ENCODE data around the gene ATP5MC2.
"Not testable (repeated sequence)": the region's sequence is repeated elsewhere in the genome, so short reads cannot be mapped to it uniquely, and the experiment has no call there.

The ATP5MC2 gene

GRCh38 chr12:53683494-53683893 lies 7.6 kb upstream of the ATP5MC2 start:
- TF ChIP-seq CTCF (conservative IDR thresholded peaks at IDR 0.05; ENCODE audit: control insufficient read depth, insufficient read depth, low read depth, low read length), result no peak
- no peak overlapping the region for H3K4me3 ChIP-seq (ENCODE audit: control insufficient read depth, low read depth, low read length)
- DNase-seq (ENCODE audit: low read depth), result no peak

- H3K4me3 ChIP-seq (ENCODE audit: control insufficient read depth, low read depth, low read length); DNase-seq (ENCODE audit: low read depth): not testable (repeated sequence)
These were observed 4.2 kb upstream of the ATP5MC2 start for GRCh38 chr12:53680061-53680460.

GRCh38 chr12:53677800-53678148 lies 1.9 kb upstream of the ATP5MC2 start:
- TF ChIP-seq CTCF (conservative IDR thresholded peaks at IDR 0.05; ENCODE audit: control insufficient read depth, insufficient read depth, low read depth, low read length), result no peak
- no peak for DNase-seq (ENCODE audit: low read depth)
- peak overlapping the region; percentile 33 for H3K4me3 ChIP-seq (ENCODE audit: control insufficient read depth, low read depth, low read length)

- no peak for TF ChIP-seq CTCF (conservative IDR thresholded peaks at IDR 0.05; ENCODE audit: control insufficient read depth, insufficient read depth, low read depth, low read length)
- peak; percentile 31 for DNase-seq (ENCODE audit: low read depth)
- H3K4me3 ChIP-seq (ENCODE audit: control insufficient read depth, low read depth, low read length), result peak overlapping the region; percentile 33
These were observed 1.3 kb upstream of the ATP5MC2 start for GRCh38 chr12:53677016-53677799.

GRCh38 chr12:53676656-53677015 lies 753 bp upstream of the ATP5MC2 start:
- peak; percentile 60 for DNase-seq (ENCODE audit: low read depth)
- H3K4me3 ChIP-seq (ENCODE audit: control insufficient read depth, low read depth, low read length), result peak overlapping the region; percentile 33
- no peak for TF ChIP-seq CTCF (conservative IDR thresholded peaks at IDR 0.05; ENCODE audit: control insufficient read depth, insufficient read depth, low read depth, low read length)

- peak; percentile 43 for DNase-seq (ENCODE audit: low read depth)
- no peak for TF ChIP-seq CTCF (conservative IDR thresholded peaks at IDR 0.05; ENCODE audit: control insufficient read depth, insufficient read depth, low read depth, low read length)
These were observed 744 bp downstream of the ATP5MC2 start for GRCh38 chr12:53674977-53675700.

GRCh38 chr12:53670971-53671370 lies 4.9 kb downstream of the ATP5MC2 start:
- H3K4me3 ChIP-seq (ENCODE audit: control insufficient read depth, low read depth, low read length), result no peak overlapping the region
- no peak for DNase-seq (ENCODE audit: low read depth)
- no peak for TF ChIP-seq CTCF (conservative IDR thresholded peaks at IDR 0.05; ENCODE audit: control insufficient read depth, insufficient read depth, low read depth, low read length)

More at GRCh38 chr12:53674977-53675700, 744 bp downstream of the ATP5MC2 start:
- peak overlapping the region; percentile 94 for H3K4me3 ChIP-seq (ENCODE audit: control insufficient read depth, low read depth, low read length)

Measured in fibroblast of mammary gland (primary cell).